Ascending aorta (tissue), 2 donors: ENCODE results near the gene ABHD12. TPM values are rescaled to one million over a fixed set of nuclear protein-coding genes. Genes with fewer than 3 reads are reported as not detected.

ENCODE experiments used
- DNase-seq, 2 donors: peaks; one replicate each; pipeline ENCODE4 v3.0.0-alpha.2; 2019; ENCODE audit warnings: low spot score in 2 of 2
- H3K27ac ChIP-seq, 2 donors: fragments of 200-600 bp; sonication (generic); one replicate each; pipeline ENCODE4 v1.5.1; 2016 to 2017; ENCODE audit warnings: mild to moderate bottlenecking in 1 of 2
- H3K27me3 ChIP-seq: fragments of 200-600 bp; sonication (generic); one replicate; pipeline ENCODE4 v1.5.1; 2017
- H3K36me3 ChIP-seq, 2 donors: fragments of 200-600 bp; sonication (generic); one replicate each; pipeline ENCODE4 v1.5.1; 2016
- H3K4me1 ChIP-seq, 2 donors: fragments of 200-600 bp; sonication (generic); one replicate each; pipeline ENCODE4 v1.5.1; 2016 to 2017; ENCODE audit warnings: mild to moderate bottlenecking in 1 of 2
- H3K4me3 ChIP-seq, 2 donors: fragments of 200-600 bp; sonication (generic); one replicate each; pipeline ENCODE4 v1.5.1; 2016 to 2017; ENCODE audit warnings: mild to moderate bottlenecking in 1 of 2
- H3K9me3 ChIP-seq, 2 donors: fragments of 200-600 bp; sonication (generic); one replicate each; pipeline ENCODE4 v1.5.1; 2016
- intact Hi-C: fragments of 100-400 bp; cut with DNase I; formaldehyde crosslinking; loops from one replicate; pipeline ENCODE4 v1.15.1; 2023
- total RNA-seq: library from RNA; depleted of rRNA; stranded (reverse); fragments of >200 nt; gene quantifications from one replicate; pipeline ENCODE4 v1.1.0, GENCODE V29; 2016
- TF ChIP-seq, protein P1 (sequence below), 3 experiments: fragments of 200-600 bp in 2 of 3; fragments of 450-650 bp in 1 of 3; sonication (generic) in 2 of 3; IDR thresholded peaks; one replicate each; pipeline ENCODE4 v1.5.1; 2016 to 2019; ENCODE audit warnings: antibody characterized with exemption in 3 of 3, mild to moderate bottlenecking in 1 of 3, moderate library complexity in 1 of 3

ABHD12 gene
- total RNA-seq, 1 donor from 2014 or later, result 24.3 TPM

GRCh38 chr20:25289886-25290597, 100.6 kb downstream of the ABHD12 start:
- H3K4me1 ChIP-seq, result peaks cover 3 to 7% of the 10 kb centered on the region in 2 donors
- H3K36me3 ChIP-seq, result peaks cover 69 to 86% of the 10 kb centered on the region in 2 donors
- H3K9me3 ChIP-seq, result no peaks in the 10 kb centered on the region
- H3K4me3 ChIP-seq, result no peak overlapping the region
- H3K27me3 ChIP-seq, result no peaks in the 10 kb centered on the region
- H3K27ac ChIP-seq, result no peak overlapping the region
- DNase-seq, result no peak
- TF ChIP-seq, protein P1, sequence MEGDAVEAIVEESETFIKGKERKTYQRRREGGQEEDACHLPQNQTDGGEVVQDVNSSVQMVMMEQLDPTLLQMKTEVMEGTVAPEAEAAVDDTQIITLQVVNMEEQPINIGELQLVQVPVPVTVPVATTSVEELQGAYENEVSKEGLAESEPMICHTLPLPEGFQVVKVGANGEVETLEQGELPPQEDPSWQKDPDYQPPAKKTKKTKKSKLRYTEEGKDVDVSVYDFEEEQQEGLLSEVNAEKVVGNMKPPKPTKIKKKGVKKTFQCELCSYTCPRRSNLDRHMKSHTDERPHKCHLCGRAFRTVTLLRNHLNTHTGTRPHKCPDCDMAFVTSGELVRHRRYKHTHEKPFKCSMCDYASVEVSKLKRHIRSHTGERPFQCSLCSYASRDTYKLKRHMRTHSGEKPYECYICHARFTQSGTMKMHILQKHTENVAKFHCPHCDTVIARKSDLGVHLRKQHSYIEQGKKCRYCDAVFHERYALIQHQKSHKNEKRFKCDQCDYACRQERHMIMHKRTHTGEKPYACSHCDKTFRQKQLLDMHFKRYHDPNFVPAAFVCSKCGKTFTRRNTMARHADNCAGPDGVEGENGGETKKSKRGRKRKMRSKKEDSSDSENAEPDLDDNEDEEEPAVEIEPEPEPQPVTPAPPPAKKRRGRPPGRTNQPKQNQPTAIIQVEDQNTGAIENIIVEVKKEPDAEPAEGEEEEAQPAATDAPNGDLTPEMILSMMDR (IDR thresholded peaks at IDR 0.05), result no peak
- intact Hi-C loops, result loop anchor here (5.0 to 10.0 kb wide), 2 partner anchors 43 to 405 kb away; partner anchors contain the start of genes PYGB and ZNF337

DNA sequence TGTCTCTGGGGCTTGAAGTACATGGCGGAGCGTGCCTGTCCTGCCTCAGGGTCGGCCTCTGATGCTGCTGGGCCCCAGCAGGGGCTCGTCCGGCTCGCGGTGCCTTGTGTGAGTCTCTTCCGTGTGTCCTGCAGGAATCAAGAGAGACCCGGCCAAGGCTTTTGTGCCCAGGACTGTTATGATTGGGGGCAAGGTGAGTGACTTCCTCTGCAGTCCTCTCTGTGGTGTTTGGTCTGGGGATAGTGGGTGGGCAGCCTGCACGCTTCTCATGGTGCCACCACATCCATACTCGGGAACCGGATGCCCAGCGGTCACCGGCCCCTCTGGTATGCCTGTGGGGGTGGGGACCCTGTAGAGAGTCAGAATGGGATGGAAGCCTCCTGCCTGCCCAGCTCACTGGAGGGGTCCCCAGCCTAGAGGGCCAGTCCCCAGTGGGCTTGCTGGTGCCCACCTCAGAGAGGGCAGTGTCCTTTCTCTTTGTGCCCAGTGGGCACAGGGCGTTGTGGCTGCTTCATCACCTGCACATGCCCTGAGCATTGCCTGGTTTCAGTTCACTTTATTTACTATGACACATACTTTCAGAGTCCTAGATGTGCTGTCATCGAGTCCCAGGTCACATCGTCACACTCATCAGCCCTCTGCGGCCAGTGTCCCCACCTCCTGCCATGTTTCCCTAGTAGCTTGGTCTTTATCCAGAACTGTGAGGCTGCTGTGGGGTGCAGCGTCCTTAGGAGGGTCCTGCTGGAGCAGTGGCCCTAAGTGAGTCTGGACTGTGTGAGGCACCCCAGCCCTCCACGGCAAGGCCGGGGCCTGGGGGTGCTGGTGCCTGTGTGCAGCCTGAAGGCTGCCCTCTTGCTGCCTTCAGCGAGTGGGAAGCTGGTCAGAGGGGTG, 102.1 kb downstream of the ABHD12 start:
- Histone ChIP-seq H3K4me1 (no peaks in the 10 kb centered on the region), H3K4me3 (no peak overlapping the region), H3K27me3 (no peaks in the 10 kb centered on the region), H3K9me3 (no peaks in the 10 kb centered on the region), H3K36me3 (peaks cover 80 to 93% of the 10 kb centered on the region in 2 donors), H3K27ac (no peak overlapping the region)
- TF ChIP-seq, protein P1 (IDR thresholded peaks at IDR 0.05), result no peak
- intact Hi-C loops, result no loop called here
- DNase-seq, result peak; percentile 7 to 54

DNA sequence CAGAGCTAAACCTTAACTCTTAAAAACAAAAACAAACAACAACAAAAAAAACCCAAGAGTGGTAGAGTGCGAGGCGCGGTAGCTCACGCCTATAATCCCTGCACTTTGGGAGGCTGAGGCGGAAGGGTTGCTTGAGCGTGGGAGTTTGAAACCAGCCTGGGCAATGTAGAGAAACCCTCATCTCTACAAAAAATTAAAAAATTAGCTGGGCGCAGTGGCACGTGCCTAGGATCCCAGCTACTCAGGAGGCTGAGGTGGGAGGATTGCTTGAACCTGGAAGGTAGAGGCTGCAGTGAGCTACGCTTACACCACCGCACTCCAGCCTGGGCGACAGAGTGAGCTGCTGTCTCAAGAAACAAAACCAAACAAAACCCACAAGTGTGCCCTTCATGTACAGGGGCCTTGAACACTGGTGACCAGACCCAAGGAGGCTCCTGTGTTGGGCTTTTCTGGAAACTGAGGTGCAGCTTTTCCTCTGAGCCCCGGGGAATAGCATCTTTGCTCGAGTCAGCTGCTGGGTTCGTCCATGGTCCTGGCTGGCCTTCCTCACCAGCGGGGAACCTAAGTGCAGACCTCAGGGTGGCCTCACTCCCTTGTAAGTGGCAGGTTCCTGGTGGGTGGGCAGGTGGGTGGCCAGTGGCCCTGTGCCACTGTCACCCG, 102.9 kb downstream of the ABHD12 start:
- H3K4me1 ChIP-seq, result no peaks in the 10 kb centered on the region
- H3K9me3 ChIP-seq, result no peaks in the 10 kb centered on the region
- H3K4me3 ChIP-seq, result no peak overlapping the region
- peaks cover 87 to 100% of the 10 kb centered on the region in 2 donors for H3K36me3 ChIP-seq
- no peaks in the 10 kb centered on the region for H3K27me3 ChIP-seq
- TF ChIP-seq, protein P1 (IDR thresholded peaks at IDR 0.05), result no peak
- H3K27ac ChIP-seq, result no peak overlapping the region
- intact Hi-C loops, result no loop called here
- peak in 1 of 2 donors; percentile 58 for DNase-seq

DNA sequence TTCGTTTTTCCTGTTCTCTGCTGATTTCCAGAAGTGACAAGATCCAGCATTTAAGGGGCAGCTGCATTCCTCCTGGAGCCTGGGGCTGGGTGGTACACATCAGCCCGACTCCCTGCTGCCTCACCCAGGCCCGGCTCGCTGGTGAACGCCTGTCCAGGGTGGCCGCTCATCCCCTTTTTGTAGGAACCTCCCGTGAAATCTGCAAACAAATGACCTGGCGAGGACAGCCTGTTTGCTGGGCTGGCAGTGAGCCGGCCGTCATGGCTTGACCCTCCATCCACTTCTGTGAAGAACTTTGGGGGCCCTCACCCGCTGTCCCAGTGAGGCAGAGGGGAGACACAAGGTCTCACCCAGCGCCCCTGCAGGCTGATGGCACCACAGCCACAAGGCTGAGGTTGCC, 103.7 kb downstream of the ABHD12 start:
- TF ChIP-seq, protein P1 (IDR thresholded peaks at IDR 0.05), result no peak
- intact Hi-C loops, result no loop called here
- Histone ChIP-seq H3K27ac (no peak overlapping the region), H3K9me3 (no peaks in the 10 kb centered on the region), H3K27me3 (no peaks in the 10 kb centered on the region), H3K4me1 (no peaks in the 10 kb centered on the region), H3K4me3 (no peak overlapping the region), H3K36me3 (peaks cover 90 to 100% of the 10 kb centered on the region in 2 donors)
- peak; percentile 5 to 42 for DNase-seq
